Hematopoietic multipotent progenitor cell treated with erythropoietin and hydrocortisone succinate and interleukin-3 and kit ligand, for 15 days (in vitro differentiated cells): ENCODE measurements around the gene FAM200B.

Experiments
- DNase-seq: peaks from one replicate; pipeline ENCODE4 v3.0.0-alpha.2; 2015; ENCODE audit warnings: low spot score

FAM200B gene

DNA sequence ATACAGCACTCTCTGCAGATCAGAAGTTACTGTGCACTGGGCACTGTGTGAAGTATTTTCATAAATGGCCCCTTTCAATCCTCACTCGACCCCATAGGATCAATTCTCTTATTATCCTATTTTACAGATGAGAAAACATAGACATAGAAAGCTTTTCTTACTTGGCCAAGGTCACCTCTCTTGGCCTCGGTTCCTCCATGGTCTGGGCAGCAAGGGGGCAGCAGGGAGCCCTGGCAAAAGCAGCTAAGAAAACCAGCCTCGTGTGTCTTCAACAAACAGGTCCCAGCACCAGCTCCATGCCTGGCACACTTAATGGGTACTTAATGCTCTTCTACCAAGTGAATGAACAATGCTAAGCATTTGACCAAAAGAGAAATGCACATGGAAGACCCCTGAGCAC is 55.6 kb downstream of the FAM200B start:
- DNase-seq, result no peak

DNA sequence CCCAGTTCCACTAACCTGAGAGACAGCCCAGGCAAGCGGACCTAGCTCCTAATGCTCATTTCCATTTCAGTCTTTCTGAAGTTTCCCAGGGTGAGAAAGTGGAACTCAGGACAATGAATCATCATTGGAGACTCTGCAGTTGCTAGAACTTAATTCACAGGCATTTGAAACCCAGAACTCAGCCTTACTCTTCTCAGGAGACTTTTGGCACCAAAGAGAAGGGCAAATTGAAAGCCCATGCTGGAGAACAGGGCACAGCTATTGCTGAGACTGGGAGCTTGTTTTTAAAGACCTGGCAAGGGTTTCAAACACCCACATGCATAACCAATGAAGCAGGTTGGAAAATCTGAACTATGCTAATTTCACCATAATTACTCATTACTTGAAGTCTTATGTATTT is 57.2 kb downstream of the FAM200B start:
- no peak for DNase-seq
